Endothelial cell (in vitro differentiated cells): ENCODE measurements around the gene RBM5. TPM values are rescaled to one million over a fixed set of nuclear protein-coding genes. Genes with fewer than 3 reads are reported as not detected.

Experiments used
- DNase-seq: peaks from one replicate; pipeline ENCODE4 v3.0.0; 2021; ENCODE audit warnings: low spot score
- H3K27ac Mint-ChIP-seq: one replicate; pipeline ENCODE4 v1.8.0; 2021; ENCODE audit warnings: mixed read lengths, inconsistent platforms; ENCODE audit not compliant: unreplicated experiment
- H3K27me3 Mint-ChIP-seq: one replicate; pipeline ENCODE4 v1.8.0; 2021; ENCODE audit warnings: mild to moderate bottlenecking, moderate library complexity, mixed read lengths, inconsistent platforms; ENCODE audit not compliant: unreplicated experiment
- H3K36me3 Mint-ChIP-seq: one replicate; pipeline ENCODE4 v1.8.0; 2021; ENCODE audit warnings: mild to moderate bottlenecking, low read depth, mixed read lengths, inconsistent platforms; ENCODE audit not compliant: unreplicated experiment
- H3K4me1 Mint-ChIP-seq: one replicate; pipeline ENCODE4 v1.8.0; 2021; ENCODE audit warnings: mild to moderate bottlenecking, mixed read lengths, inconsistent platforms; ENCODE audit not compliant: unreplicated experiment
- H3K4me3 Mint-ChIP-seq: one replicate; pipeline ENCODE4 v1.8.0; 2021; ENCODE audit warnings: mild to moderate bottlenecking, mixed read lengths, inconsistent platforms; ENCODE audit not compliant: unreplicated experiment
- H3K9me3 Mint-ChIP-seq: one replicate; pipeline ENCODE4 v1.8.0; 2021; ENCODE audit warnings: mixed read lengths, inconsistent platforms; ENCODE audit not compliant: unreplicated experiment
- CTCF ChIP-seq: fragments of 200-600 bp; sonication (generic); IDR thresholded peaks from one replicate; pipeline ENCODE4 v1.5.0; 2021; ENCODE audit warnings: antibody characterized with exemption; ENCODE audit not compliant: unreplicated experiment
- total RNA-seq: library from RNA; stranded (reverse); fragmentation: NEBNext Ultra II Directional; extraction: Animal tissue kit (Norgen Biotek cat#: 25700); gene quantifications from one replicate; pipeline ENCODE4 v1.2.1, GENCODE V29; 2021; ENCODE audit not compliant: unreplicated experiment

Gene RBM5
- total RNA-seq, 1 donor from 2014 or later, result 219 TPM

- no peaks in the 10 kb centered on the region for H3K36me3 Mint-ChIP-seq
- DNase-seq, result no peak
- no peak overlapping the region for H3K27ac Mint-ChIP-seq
- H3K4me1 Mint-ChIP-seq, result peaks cover 15% of the 10 kb centered on the region
- peaks cover 5% of the 10 kb centered on the region for H3K27me3 Mint-ChIP-seq
- TF ChIP-seq CTCF, result no peak
- H3K4me3 Mint-ChIP-seq, result no peak overlapping the region
- H3K9me3 Mint-ChIP-seq, result no peaks in the 10 kb centered on the region
Measured at GRCh38 chr3:50134367-50134766, 45.6 kb downstream of the RBM5 start.

GRCh38 chr3:50135964-50136363, 47.2 kb downstream of the RBM5 start:
- Mint-ChIP-seq H3K9me3 (no peaks in the 10 kb centered on the region), H3K36me3 (no peaks in the 10 kb centered on the region), H3K27me3 (peaks cover 9% of the 10 kb centered on the region), H3K27ac (no peak overlapping the region), H3K4me1 (peaks cover 20% of the 10 kb centered on the region), H3K4me3 (no peak overlapping the region)
- TF ChIP-seq CTCF, result no peak
- DNase-seq, result no peak

- no peak for DNase-seq
- Mint-ChIP-seq H3K27ac (no peak overlapping the region), H3K27me3 (peaks cover 12% of the 10 kb centered on the region), H3K9me3 (no peaks in the 10 kb centered on the region), H3K36me3 (peaks cover 3% of the 10 kb centered on the region), H3K4me1 (peaks cover 20% of the 10 kb centered on the region), H3K4me3 (no peak overlapping the region)
- no peak for TF ChIP-seq CTCF
Measured at GRCh38 chr3:50136714-50137405, 48.1 kb downstream of the RBM5 start.

- Mint-ChIP-seq H3K9me3 (no peaks in the 10 kb centered on the region), H3K4me1 (peaks cover 22% of the 10 kb centered on the region), H3K4me3 (no peak overlapping the region), H3K27me3 (peaks cover 13% of the 10 kb centered on the region), H3K36me3 (peaks cover 3% of the 10 kb centered on the region), H3K27ac (no peak overlapping the region)
- DNase-seq, result no peak
- no peak for TF ChIP-seq CTCF
Measured at GRCh38 chr3:50137531-50137930, 48.8 kb downstream of the RBM5 start.

GRCh38 chr3:50138266-50139200, 49.8 kb downstream of the RBM5 start:
- H3K27me3 Mint-ChIP-seq, result peaks cover 13% of the 10 kb centered on the region
- H3K4me3 Mint-ChIP-seq, result no peak overlapping the region
- DNase-seq, result no peak
- peaks cover 3% of the 10 kb centered on the region for H3K36me3 Mint-ChIP-seq
- peaks cover 22% of the 10 kb centered on the region for H3K4me1 Mint-ChIP-seq
- TF ChIP-seq CTCF, result no peak
- no peaks in the 10 kb centered on the region for H3K9me3 Mint-ChIP-seq
- H3K27ac Mint-ChIP-seq, result no peak overlapping the region
